GM19035 (cell line): ENCODE measurements around the gene CALHM3.

Experiments used
- ATAC-seq: cut with Tn5 transposase; IDR thresholded peaks from one replicate; pipeline ENCODE4 v1.9.1; 2021; ENCODE audit not compliant: unreplicated experiment

CALHM3 gene

GRCh38 chr10:103451091-103451813 is 27.8 kb downstream of the CALHM3 start:
- no peak for ATAC-seq

DNA sequence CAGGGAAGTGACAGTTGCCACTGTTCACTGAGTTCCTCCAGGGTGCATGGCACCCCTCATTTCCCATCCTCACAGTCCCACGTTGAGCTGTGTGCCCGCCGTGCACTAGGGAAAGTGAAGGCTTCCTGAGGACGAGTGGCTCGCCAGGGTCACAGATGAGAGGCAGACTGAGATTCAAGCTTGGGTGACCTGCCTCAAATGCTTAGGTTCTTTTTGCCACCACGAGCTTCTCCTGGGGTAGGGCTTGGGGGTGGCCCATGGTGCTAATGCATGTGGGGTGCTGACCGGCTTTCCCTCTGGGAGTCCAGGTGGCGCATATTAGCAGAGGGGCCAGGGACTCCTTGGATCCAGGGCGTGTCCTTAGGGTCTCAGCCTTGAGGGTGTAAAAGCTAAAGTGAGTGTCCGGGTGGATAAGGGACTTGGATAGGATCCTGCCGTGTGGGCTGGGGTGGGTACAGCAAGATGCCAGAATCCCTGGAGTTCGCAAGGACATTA is 28.8 kb downstream of the CALHM3 start:
- no peak for ATAC-seq

- ATAC-seq: no peak
Measured at GRCh38 chr10:103449208-103450144, 29.6 kb downstream of the CALHM3 start.

DNA sequence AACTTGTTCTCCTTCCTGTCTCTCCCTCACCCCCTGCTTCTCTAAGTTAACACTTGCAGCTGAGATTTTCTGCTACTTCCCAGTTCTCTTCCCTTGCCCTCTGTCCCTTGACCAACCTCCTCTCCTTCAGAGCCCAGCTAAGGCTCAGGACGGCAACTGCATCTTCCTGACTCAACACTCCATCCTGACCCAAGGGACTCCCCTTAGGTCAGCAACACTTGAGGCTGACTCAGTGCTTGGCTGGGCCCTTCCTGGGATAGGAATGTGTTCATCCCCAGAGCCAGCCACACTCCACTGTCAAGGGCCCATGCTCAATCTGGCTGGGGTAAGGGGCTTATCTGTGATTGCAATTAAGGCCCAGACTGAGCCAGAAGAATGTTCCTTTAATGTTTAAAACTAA is 30.3 kb downstream of the CALHM3 start:
- no peak for ATAC-seq

DNA sequence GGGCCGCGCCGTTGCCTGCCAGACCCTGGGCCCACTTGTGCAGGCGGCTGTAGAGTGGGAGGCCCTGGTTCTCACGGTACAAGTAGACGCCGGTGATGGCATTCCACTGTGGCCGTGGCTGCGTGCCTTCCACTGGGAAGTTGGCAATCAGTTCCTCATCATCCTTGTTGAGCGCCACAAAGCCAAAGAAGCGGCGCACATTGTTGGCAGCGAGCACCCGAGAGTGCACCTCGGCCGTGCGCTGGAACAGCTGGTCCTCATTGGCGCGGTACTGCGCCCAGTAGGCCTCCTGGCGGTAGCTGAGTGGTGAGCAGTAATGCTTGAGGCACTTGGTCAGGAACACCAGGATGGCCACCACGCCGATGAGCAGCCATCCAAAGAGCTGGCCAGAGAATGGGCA is 31.9 kb downstream of the CALHM3 start:
- ATAC-seq: no peak

GRCh38 chr10:103445767-103446567 is 33.1 kb downstream of the CALHM3 start:
- ATAC-seq: no peak

- no peak for ATAC-seq
Measured at GRCh38 chr10:103445366-103445765, 33.7 kb downstream of the CALHM3 start.

DNA sequence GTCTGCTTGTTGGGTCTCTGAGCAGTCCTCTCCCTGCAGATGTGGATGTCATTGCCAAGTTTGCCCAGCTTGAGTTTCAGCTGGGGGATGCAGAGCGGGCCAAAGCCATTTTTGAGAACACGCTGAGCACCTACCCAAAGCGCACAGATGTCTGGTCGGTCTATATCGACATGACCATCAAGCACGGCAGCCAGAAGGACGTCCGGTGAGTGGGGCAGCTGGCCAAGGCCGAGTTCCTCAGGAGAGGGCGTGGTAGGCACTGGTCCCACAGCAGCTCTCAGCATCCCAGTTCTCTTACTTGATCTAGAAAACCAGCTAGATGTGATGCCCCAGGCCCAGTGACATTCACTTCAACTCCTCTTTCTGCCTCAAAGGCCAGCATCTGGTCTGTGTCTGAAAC is 34.6 kb downstream of the CALHM3 start:
- ATAC-seq: no peak

- ATAC-seq: no peak
Measured at GRCh38 chr10:103443475-103444185, 35.4 kb downstream of the CALHM3 start.

- no peak for ATAC-seq
Measured at GRCh38 chr10:103442031-103442461, 37.0 kb downstream of the CALHM3 start.

GRCh38 chr10:103441611-103442010 is 37.4 kb downstream of the CALHM3 start:
- no peak for ATAC-seq

GRCh38 chr10:103441206-103441605 is 37.8 kb downstream of the CALHM3 start:
- ATAC-seq: no peak

GRCh38 chr10:103440416-103440815 is 38.6 kb downstream of the CALHM3 start:
- ATAC-seq: no peak

GRCh38 chr10:103439776-103440175 is 39.3 kb downstream of the CALHM3 start:
- no peak for ATAC-seq

- no peak for ATAC-seq
Measured at GRCh38 chr10:103433858-103434257, 45.2 kb downstream of the CALHM3 start.

DNA sequence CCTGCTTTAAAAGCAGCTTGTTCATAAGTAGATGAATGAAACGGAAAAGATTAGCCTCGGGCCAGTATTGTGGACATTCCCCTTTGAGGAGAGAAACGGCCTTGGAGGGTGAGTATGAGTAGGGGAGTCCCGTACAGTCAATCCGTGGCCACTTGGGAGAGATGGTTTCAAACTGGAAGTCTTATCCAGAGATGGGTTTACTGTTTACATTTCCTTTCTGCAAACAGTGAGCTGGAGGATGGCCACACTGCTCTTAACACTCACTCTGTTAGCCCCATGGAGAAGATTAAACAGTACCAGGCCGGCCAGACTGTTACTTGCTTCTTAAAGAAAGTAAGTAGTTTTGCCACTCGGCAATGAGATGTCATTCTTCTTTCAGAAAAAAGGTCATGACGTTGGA is 47.1 kb downstream of the CALHM3 start:
- ATAC-seq: no peak

DNA sequence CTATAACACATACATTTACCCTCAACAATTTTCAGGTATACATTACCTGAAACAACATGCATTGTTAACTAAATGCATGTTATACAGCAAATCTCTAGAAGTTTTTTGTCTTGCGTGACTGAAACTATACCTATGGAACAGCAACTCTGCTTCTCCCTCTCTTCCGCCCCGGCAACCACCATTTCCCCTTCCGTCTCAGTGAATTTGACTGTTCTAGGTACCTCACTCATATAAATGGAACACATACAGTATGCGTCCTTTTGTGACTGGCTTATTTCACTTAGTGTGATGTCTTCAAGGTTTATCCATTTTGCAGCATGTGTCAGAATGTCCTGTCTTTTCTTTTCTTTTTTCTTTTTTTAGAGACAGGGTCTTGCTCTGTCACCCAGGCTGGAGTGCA is 49.4 kb downstream of the CALHM3 start:
- ATAC-seq: no peak

DNA sequence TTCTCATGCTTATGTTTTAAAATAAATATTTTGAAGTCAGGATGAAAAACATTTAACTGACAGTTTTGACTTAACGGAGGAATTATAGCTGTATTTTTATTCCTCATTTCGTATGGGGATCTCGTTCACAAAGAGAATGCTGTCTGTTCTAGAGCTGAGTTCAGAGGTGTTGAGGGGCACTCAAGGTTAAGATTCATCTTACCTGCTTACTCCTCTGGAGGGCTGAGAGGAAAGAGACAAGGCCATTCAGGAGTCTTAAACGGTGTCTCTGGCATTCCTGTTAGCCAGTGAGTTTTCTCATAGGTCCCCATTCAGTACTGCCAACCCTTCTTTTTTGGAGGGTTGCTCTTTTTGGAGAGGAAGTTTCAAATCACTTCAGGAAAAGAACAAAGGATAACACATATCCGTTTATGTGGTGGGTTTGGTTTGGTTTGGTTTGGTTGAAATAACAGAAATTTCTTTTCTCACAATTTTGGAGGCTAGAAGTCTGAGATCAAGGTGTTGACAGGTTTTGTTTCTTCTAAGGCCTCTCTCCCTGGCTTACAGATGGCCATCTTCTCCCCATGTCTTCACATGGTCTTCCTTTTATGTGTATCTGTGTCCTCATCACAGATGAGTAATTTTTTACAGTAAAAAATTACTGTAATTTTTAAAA is 49.9 kb downstream of the CALHM3 start:
- ATAC-seq: no peak

DNA sequence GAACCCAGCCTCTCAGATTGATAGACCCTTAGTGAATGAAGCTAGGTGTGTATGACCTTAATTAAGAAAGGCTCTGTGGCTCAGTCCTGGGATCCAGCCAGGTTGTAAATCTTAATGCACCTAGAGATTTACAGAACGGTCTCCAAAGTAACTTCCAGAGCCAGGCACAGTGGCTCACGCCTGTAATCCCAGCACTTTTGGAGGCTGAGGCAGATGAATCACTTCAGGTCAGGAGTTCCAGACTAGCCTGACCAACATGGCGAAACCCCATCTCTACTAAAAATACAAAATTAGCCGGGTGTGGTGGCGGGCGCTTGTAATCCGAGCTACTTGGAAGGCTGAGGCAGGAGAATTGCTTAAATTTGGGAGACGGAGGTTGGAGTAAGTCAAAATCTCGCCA is 51.2 kb downstream of the CALHM3 start:
- ATAC-seq: no peak

DNA sequence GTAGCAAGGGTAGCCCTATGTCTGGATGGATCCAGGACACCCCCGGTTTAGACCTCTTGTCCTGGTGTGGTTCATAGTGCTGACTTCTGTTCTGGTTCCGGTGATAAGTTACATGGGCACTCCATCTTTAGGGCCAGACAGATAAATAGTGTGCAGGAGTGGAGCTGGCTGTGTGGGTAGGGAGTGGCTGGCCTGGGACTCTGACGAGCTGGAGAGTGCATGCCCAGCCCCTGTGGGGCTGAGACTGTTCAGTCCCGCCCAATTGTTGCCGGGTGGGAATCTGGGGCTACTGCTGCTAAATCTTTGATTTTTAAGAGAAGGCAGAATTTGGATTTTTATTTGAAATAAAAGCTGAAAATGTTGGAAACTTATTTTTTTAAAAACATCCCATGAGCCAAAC is 55.3 kb downstream of the CALHM3 start:
- ATAC-seq: no peak
